GM19239 (cell line): ENCODE measurements around the gene PHF10.
A peak's percentile ranks its signal among the peaks of the same experiment; 100 is the strongest.
"Not testable (repeated sequence)": the region's sequence is repeated elsewhere in the genome, so short reads cannot be mapped to it uniquely, and the experiment has no call there.

ENCODE experiments used
- DNase-seq: peaks from one replicate; pipeline ENCODE4 v3.0.0; 2011; ENCODE audit warnings: low spot score; ENCODE audit not compliant: insufficient read length
- FAIRE-seq: peaks from 2 replicates; lab custom pipeline; 2011; peaks lifted over from hg19 to GRCh38; lab: Jason Lieb, UNC

PHF10 gene

DNA sequence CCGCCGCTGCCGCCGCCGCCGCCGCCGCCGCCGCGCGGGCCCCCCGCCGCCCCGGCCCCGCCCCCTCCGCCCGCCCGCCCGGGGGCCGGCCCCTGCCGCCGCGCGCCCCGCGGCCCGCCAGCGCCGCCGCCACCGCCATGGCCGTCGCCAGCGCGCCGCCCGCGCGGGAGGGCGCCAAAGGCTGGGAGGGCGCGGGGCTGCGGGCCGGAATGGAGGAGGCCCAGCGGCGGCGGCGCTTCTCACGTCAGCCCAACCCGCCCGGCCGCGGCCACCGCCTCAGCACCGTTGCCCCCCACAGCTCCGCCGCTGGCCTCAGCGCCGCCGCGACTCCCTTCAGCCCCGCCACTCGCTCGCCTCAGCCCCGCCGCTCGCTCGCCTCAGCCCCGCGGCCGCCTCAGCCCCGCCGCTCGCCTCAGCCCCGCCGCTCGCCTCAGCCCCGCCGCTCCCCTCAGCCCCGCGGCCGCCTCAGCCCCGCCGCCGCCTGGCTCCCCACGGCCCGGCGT lies 258 bp downstream of the PHF10 start:
- peak; percentile 56 for DNase-seq
- no peak for FAIRE-seq

DNA sequence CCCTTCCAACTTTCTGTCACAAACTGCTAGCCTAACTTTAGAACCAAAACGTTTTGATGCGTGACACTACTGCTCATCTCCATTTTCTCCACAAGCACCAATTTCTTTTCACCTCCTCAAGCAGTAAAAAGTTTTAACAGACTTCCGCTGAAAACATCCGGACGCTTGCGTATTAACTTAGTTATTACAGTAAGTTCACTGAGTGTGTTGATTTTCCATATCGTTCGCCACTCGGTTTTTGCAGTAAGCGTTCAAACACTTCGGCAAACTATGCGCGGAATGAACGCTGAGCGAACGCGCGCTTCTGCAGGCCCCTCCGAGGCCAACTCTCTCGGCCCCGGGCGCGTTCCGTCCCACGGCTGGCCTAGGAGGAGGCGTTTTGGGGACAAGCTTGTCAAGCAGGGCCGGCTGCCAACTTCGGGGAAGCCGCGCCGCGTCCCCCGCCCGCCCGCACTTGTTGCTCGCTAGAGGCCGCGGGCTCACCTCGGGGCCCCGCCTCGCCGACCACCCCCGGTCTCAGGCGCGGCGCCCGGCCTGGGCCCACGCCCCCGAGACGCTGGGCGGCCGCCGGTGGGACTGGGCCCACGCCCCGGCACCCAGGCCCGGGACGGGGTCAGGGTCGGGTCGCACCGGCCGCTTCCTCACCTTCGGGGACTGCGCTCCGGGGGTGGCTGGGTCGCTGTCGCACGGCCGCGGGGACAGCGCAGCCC lies 945 bp downstream of the PHF10 start:
- FAIRE-seq (peak; percentile 84), DNase-seq (peak; percentile 46)

DNA sequence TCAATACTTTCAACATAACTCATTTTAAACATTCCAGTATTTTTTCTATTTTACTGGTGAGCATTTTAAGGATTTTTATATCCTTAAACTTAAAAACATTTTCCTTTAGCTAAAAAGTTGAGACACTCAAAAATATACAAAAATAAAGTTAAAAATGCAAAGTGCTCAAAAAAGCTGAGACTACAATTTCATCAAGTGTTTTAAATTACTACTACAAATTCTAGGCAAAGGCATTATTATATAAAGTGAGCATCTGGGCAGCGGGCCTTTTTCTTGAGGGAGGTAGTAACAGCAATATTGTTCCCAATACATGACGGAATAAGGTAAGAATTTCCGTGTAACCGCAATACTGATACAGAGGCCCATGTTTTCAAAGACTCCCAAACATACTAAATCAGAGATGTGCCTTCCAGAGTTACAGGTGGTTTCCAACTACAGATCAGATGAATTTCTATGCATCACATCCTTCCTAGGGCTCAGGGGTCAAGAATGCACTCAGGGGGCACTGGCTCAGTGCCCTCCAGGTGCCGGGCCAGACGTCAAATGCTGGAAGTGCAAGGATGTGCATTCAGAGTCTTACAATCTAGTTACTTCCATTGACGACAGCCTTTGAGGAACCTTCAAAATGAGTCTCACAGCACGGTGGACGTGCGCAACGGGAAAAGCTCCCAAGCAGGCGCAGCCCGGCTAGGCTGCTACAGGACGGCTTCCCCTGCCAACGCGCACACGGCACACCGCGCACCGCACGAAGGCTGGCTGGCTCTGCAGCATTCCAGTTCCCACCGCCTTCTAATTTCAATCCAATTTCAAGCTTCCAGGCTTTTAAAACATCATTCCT lies 1.7 kb downstream of the PHF10 start:
- DNase-seq = peak; percentile 7
- no peak for FAIRE-seq

DNA sequence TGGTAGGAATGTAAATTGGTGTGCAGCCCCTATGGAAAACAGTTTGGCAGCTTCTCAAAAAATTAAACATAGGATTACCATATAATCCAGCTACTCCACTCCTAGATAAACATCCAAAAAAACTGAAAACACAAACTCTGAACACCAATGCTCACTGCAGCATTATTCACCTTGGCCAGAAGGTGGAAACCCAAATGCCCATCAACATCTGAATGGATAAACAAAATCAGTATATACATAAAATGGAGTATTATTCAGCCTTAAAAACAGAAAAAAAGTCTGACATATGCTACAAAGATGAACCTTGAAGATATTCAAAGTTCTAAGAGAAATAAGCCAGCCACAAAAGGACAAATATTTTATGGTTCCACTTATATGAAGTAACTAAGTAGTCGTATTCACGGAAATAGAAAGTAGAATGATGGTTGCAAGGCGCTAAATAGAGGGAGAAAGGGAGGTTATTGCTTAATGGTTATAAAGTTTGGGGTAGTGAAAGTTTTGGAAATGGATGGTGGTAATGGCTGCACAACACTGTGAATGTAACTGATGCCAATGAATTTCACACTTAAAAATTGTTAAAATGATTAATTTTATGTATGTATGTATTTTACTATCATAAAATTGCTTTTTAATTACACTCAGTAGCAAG lies 4.0 kb downstream of the PHF10 start:
- no peak for DNase-seq
- FAIRE-seq = no peak

DNA sequence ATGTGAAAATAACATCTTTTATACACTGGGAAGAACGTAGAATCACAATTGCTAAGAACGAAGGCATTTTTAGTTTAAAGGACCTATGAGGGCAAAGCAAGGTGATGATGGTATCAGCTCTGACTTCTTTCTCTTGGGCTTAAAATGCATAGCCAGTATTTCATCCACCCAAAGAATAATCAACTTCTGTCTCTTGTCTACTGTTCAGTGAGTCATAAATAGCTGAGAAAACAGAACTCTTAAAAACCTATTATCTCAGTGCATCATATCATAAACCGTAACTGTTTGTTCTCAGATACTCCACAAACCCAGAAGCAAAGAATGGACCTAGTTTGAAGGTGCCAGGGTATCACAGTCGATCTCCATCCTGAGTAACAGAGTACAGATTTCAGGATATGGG lies 5.2 kb downstream of the PHF10 start:
- DNase-seq (no peak), FAIRE-seq (no peak)

DNA sequence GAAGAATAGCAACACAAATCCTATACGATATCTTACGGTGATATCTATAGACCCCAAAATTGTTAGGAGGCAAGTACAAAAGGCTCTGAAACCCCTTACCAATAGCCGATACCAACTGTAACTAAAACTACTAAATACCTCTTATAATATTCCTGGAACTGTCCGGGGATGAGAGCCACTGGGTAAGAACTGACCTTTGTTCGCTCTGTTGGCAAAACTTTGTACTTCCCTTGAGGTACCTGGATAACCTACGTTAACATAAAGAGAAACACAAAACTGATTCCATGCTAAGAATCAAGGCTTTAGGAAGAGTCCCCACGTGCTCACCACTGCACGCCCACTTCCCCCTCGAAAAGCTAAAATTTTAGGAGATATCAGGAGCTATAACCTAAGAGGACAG lies 9.7 kb downstream of the PHF10 start:
- no peak for FAIRE-seq
- DNase-seq = no peak

DNA sequence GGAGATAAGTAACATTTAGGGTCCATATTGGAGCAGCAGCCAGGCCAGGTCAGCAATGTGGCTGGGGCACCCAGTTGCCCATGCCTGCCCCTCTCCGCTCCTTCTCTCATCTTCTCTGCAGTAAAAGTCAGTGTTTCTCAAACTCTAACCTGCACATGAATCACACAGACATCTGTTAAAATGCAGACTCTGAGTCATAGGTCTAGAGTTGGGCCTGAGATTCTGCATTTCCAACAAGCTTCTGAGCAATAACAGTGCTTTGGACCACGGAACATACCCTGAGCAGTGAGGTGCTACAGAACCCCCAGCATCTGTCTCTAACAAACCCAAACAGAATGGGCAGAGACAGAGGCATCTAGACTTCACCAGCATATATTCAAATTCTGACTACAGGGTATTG lies 10.1 kb downstream of the PHF10 start:
- no peak for DNase-seq
- FAIRE-seq = no peak

DNA sequence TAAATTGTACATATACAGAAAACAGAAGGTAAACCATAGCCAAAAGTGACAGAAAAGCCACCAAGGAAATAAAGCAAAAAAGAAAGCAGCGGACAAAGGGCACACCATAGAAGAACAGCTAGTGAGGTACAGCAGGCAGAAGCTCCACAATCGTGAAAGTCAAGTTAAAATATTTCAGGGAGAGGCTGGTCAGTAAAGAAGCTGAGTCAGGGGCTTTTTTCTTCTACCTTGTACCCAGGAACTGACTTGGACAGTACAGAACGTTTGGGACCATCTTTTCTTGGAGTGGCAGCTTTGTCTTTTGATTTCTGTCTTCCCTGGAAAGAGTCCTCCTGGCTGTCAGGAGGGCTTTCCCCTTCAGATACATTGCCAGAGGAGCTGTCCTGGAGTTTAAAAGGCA lies 14.3 kb downstream of the PHF10 start:
- no peak for DNase-seq
- FAIRE-seq = no peak

DNA sequence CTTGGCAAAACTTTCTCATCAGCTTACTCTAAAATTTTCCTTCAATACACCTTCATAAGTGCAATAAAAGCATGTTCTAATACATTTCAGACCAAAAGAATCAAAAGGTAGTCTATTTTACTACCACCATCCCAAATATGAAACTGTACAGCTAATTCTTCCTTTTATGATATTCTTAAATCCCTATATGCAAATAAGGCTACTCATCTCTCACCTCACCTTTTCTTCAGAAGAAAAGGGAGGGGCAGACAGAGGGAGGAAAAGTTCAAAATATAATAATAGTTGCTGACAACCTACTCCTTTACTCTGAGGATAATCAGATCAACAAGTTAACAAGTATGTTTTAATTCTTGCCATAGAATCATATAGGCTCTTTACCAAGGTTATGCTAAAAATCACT lies 15.0 kb downstream of the PHF10 start:
- DNase-seq (no peak), FAIRE-seq (peak; percentile 31)

DNA sequence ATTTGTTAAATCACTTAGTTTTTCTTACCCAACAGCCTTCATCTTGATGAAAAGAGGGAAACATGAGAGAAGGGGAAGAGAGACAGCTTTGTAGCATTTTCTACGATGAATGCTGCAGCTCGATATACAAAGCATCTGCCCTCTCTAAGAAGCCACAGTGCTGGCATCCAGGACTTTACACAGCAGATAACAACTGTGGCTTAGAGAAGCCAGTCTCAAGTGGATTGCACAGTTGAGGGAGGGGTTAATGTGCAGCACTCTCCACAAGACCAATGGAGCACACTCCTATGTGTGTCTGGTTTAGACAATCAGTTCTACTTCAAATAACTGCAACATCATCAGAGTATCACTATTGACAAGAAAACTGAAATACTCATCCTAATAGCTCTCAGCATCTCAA lies 16.5 kb downstream of the PHF10 start:
- DNase-seq (no peak), FAIRE-seq (peak; percentile 56)

DNA sequence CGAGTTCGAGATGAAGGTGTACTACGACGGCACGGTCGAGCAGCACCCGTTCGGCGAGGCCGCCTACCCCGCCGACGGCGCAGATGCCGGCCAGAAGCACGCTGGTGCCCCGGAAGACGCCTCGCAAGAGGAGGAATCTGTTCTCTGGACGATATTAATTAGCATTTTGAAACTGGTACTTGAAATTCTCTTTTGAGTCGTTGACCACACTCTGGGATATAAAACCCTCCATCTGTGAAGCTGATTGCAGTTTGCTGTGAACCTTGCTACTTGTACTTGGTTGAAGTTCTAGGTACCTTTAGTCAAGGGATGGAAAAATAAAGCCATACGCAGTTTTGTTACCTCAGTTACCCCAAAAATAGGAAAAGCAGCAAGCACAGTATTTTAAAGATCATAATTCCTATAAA lies 21.5 kb downstream of the PHF10 start:
- DNase-seq (no peak), FAIRE-seq (no peak)

DNA sequence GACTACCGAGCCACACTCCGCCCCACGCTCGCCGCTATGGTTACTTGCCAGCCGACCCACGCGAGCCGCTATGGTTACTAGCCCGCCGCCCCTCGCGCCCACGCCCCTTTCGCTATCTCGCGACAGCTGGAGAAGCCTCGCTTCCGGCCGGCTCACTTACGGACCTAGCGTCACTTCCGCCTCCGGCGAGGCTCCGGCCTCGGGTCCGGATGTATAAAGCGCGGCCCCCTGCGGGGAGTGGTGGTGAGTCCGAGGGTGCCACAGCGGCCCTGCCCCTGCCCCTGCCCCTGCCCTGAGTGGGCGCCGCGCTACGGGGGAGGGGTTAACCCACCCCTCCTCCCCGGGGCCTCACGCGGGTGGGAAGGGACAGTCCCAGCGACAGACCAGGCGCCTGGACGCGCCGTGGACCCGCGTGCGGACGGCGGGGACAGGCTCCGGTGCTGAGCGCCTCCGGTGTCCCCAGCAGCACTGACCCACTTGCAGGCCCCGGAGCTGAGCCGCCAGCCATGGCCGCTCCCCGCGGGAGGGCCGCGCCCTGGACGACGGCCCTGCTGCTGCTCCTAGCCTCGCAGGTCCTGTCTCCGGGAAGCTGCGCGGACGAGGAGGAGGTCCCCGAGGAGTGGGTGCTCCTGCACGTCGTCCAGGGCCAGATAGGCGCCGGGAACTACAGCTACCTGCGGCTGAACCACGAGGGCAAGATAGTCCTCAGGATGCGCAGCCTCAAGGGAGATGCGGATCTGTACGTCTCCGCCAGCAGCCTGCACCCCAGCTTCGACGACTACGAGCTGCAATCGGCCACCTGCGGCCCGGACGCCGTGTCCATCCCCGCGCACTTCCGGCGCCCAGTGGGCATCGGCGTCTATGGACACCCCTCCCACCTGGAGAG lies 22.1 kb downstream of the PHF10 start, which contains the start of the genes C6orf120 and WDR27:
C6orf120 (plus strand) TSS at position 173 of the 886 bp plus-strand sequence; CDS start at position 507, 334 bp downstream.
WDR27 (minus strand) TSS at position 76 of the 886 bp plus-strand sequence. CDS start 13,024 bp downstream, outside the sequence.
- DNase-seq = peak; percentile 90
- peak; percentile 82 for FAIRE-seq

DNA sequence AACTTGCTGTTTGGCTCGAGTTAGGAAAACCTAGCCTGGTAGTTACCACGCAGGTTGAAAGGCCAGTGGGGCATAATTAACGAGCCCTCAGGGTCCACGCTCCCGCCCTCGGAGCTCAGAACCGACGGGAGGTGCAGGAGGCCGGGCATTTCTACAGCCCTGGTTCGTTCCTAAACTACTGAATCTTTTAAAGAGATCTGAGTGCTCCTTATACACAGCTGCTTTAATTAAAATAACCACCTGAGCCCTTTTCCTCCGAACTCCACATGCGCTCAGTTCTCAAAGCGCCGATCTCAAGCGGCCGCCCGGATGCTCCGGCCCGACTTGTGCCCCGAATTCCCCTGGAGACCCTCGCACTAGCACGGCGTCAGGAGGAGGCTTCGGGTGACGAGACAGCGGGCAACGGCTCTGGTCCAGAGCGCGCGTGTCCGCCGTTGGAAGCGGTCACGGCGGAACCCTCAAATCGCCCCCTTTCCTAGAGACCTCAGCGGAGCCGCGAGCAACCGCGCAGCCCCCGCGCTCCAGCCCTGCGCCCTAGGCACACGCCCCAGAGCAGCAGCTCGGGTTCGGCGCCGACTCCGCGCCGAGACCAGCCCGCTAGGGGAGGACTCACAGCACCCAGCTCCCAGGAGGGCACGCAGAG lies 22.9 kb downstream of the PHF10 start:
- no peak for DNase-seq
- FAIRE-seq = no peak

DNA sequence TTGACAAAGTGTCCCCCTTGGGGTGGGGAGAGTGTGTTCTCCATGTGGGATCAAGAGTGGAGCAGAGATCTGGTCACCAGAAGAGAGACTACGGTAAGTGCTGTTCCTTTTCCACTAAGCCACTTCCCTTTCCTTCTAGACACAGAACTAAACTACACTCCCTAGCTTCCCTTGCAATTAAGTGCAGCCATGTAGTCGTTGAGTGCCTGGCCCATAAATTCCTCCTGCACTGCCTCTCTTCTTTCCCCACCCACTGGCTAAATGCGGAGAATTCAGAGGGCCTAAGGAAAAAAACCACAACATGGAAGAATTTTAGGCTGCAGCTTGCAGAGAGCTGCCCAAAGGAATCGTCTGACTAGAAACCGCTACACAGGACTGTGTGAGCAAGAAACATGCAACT lies 24.0 kb downstream of the PHF10 start:
- DNase-seq (no peak), FAIRE-seq (no peak)

DNA sequence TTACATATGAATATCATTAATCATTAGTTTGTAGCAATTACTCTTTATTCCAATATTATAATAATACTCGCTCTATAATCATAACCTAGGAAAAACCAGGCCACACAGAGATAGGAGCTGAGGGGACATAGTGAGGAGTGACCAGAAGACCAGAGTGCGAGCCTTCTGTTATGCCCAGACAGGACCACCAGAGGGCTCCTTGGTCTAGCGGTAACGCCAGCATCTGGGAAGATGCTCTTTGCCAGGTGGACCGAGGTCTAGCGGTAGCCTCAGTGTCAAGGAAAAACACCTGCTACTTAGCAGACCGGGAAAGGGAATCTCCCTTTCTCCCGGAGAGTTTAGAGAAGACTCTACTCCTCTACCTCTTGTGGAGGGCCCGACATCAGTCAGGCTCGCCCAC lies 27.2 kb downstream of the PHF10 start:
- FAIRE-seq, DNase-seq: not testable (repeated sequence)

DNA sequence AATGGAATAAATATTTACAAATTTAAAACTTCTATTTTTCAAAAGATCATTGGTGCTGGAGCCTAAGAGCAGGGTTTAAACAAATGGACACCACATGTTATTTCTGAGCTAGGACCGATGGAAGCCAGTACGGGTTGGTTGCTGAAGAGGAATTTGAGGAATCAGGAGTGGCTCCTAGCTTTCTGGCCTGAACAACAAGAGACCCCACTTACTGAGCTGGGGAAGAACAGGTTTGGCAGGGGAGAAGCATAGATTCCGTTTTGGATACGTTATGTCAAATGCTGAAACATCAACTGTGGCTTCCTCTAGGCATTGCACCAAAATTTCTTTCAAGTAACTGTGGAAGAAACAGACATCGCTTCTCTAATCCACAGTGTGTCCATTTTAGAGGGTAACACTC lies 29.2 kb downstream of the PHF10 start:
- FAIRE-seq (no peak), DNase-seq (no peak)

DNA sequence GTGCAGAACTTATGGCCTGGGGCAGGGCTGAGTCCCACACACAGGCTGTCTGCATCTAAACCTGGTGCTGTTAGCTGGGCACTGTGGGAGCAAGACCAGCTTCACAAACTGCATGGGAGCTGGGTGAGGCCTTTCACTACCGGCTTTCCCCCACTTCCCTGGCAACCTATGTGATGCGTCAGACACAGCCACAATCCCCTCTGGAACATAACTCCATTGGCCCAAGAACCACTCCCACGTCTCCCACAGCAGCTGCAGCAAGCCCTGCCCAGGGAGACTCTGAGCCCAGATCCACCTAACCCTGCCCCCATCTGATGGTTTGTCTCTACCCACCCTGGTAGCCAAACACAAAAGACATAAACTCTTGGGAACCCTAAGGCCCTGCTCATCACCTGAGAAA lies 31.8 kb downstream of the PHF10 start:
- no peak for DNase-seq
- no peak for FAIRE-seq

DNA sequence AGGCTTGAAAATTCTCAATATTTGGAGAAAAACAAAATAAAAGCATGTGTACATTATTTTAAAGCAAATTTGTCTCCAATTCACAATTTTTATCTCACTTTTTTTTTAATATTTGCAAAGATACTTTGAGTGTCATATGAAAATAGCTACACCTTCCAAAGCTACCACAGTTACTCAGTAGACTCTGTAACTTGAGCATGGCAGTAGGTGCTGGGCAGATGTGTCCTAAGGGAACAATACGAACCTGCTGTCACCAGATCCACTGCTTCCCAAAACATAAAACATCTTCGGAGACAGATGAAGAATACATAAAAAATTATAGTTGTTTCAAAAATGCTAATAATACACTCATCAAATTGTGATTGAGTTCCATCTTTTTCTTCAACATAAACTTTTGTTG lies 33.0 kb downstream of the PHF10 start:
- no peak for FAIRE-seq
- DNase-seq = no peak

DNA sequence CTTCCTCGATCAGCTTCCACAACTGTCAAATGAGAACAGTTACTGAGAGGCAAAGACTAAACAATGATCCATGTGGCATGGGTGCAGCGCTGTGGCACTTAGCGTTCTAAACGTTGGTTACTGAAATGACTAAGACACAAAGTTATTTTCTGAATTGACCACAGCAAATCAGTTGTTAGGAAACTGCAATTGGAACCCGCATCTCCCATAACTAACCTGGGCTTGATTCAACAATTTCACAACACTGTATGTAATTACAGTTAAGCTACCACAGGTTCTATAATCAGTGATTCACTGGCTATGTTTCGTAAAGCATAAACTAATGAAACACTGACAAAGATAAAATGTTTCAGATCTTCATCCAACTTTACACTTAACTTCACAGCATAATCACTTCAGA lies 35.0 kb downstream of the PHF10 start:
- FAIRE-seq = no peak
- no peak for DNase-seq
